Chondrocyte (in vitro differentiated cells): Measurements from ENCODE around the gene DYTN. TPM values are rescaled to one million over a fixed set of nuclear protein-coding genes. Genes with fewer than 3 reads are reported as not detected.

Experiments used
- DNase-seq: peaks from one replicate; pipeline ENCODE4 v3.0.0; 2021; ENCODE audit warnings: mixed read lengths, low spot score
- H3K27ac Mint-ChIP-seq: one replicate; pipeline ENCODE4 v1.8.0; 2021; ENCODE audit warnings: mild to moderate bottlenecking, moderate library complexity, mixed read lengths; ENCODE audit not compliant: unreplicated experiment
- H3K27me3 Mint-ChIP-seq: 2 replicates; pipeline ENCODE4 v1.8.0; 2021; ENCODE audit warnings: low read depth, mixed read lengths
- H3K36me3 Mint-ChIP-seq: 2 replicates; pipeline ENCODE4 v1.8.0; 2021; ENCODE audit warnings: low read depth, mixed read lengths
- H3K4me1 Mint-ChIP-seq: 2 replicates; pipeline ENCODE4 v1.8.0; 2021; ENCODE audit warnings: low read depth, mild to moderate bottlenecking, mixed read lengths
- H3K4me3 Mint-ChIP-seq: one replicate; pipeline ENCODE4 v1.8.0; 2021; ENCODE audit warnings: mild to moderate bottlenecking, moderate library complexity, mixed read lengths; ENCODE audit not compliant: unreplicated experiment
- H3K9me3 Mint-ChIP-seq: 2 replicates; pipeline ENCODE4 v1.8.0; 2021; ENCODE audit warnings: low read depth, mixed read lengths
- total RNA-seq: library from RNA; stranded (reverse); gene quantifications from 3 replicates; pipeline ENCODE4 v1.2.1, GENCODE V29; 2021
- TF ChIP-seq, protein P1 (sequence below): fragments of 200-600 bp; sonication (generic); IDR thresholded peaks from 2 replicates; pipeline ENCODE4 v1.5.0; 2021; ENCODE audit warnings: antibody characterized with exemption, mild to moderate bottlenecking, moderate library complexity

DYTN gene
- total RNA-seq, 1 donor from 2014 or later = not detected

- no peak for DNase-seq
- Mint-ChIP-seq H3K27me3 (no peaks in the 10 kb centered on the region), H3K4me3 (no peak overlapping the region), H3K27ac (no peak overlapping the region), H3K4me1 (peaks cover 5% of the 10 kb centered on the region), H3K36me3 (no peaks in the 10 kb centered on the region), H3K9me3 (no peaks in the 10 kb centered on the region)
- TF ChIP-seq, protein P1, sequence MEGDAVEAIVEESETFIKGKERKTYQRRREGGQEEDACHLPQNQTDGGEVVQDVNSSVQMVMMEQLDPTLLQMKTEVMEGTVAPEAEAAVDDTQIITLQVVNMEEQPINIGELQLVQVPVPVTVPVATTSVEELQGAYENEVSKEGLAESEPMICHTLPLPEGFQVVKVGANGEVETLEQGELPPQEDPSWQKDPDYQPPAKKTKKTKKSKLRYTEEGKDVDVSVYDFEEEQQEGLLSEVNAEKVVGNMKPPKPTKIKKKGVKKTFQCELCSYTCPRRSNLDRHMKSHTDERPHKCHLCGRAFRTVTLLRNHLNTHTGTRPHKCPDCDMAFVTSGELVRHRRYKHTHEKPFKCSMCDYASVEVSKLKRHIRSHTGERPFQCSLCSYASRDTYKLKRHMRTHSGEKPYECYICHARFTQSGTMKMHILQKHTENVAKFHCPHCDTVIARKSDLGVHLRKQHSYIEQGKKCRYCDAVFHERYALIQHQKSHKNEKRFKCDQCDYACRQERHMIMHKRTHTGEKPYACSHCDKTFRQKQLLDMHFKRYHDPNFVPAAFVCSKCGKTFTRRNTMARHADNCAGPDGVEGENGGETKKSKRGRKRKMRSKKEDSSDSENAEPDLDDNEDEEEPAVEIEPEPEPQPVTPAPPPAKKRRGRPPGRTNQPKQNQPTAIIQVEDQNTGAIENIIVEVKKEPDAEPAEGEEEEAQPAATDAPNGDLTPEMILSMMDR = no peak
These were observed 102.6 kb downstream of the DYTN start for GRCh38 chr2:206615417-206616089.

DNA sequence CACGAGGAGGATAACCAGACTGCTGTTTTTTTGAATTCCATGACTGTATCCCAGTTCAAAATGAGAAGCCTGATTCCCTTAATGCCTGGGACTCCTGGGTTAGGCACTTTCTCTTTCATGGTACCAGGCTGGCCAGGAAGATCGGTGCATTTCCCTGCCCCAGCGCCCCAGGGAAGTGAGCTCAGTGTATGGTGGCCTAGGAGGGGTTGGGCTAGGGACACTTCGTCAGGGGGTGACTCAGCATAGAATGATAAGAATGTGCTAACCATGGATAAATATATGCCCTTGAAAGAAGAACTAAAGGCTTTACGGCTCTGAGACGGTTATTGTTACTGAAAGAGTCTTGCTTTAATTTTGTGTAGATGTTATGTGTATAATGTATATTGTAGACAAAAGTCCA is 103.4 kb downstream of the DYTN start:
- no peaks in the 10 kb centered on the region for H3K36me3 Mint-ChIP-seq
- no peaks in the 10 kb centered on the region for H3K9me3 Mint-ChIP-seq
- H3K4me3 Mint-ChIP-seq = no peak overlapping the region
- peaks cover 5% of the 10 kb centered on the region for H3K4me1 Mint-ChIP-seq
- H3K27ac Mint-ChIP-seq = no peak overlapping the region
- TF ChIP-seq, protein P1 = no peak
- no peak for DNase-seq
- no peaks in the 10 kb centered on the region for H3K27me3 Mint-ChIP-seq

DNA sequence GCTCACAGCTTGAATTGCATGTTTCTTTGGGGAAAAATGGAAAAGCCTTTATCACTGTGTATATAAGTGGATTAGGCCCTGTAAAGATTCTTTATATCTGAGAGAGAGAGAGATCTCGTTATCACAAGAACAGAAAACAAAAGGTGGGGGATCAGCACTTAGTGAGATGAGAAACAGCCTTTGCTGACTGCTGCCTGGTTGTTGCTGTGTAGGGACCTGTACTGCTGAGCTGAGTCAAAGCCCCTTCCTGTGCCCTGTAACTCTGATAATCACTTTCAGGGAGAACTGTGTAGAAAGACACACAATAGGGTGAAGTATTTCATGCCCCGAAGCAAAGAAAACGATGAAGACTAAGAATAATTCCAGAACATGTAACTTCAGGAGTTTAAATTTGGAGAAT is 106.5 kb downstream of the DYTN start:
- Mint-ChIP-seq H3K4me1 (peaks cover 5% of the 10 kb centered on the region), H3K4me3 (no peak overlapping the region), H3K27ac (no peak overlapping the region), H3K9me3 (no peaks in the 10 kb centered on the region), H3K27me3 (no peaks in the 10 kb centered on the region), H3K36me3 (no peaks in the 10 kb centered on the region)
- TF ChIP-seq, protein P1 = no peak
- no peak for DNase-seq

GRCh38 chr2:206611191-206611590 is 107.0 kb downstream of the DYTN start:
- Mint-ChIP-seq H3K4me3 (no peak overlapping the region), H3K27ac (no peak overlapping the region), H3K36me3 (no peaks in the 10 kb centered on the region), H3K27me3 (no peaks in the 10 kb centered on the region), H3K9me3 (no peaks in the 10 kb centered on the region), H3K4me1 (peaks cover 5% of the 10 kb centered on the region)
- TF ChIP-seq, protein P1 = no peak
- no peak for DNase-seq

- Mint-ChIP-seq H3K9me3 (no peaks in the 10 kb centered on the region), H3K27ac (no peak overlapping the region), H3K4me1 (peaks cover 5% of the 10 kb centered on the region), H3K36me3 (no peaks in the 10 kb centered on the region), H3K4me3 (no peak overlapping the region), H3K27me3 (no peaks in the 10 kb centered on the region)
- TF ChIP-seq, protein P1 = no peak
- DNase-seq = no peak
These were observed 107.7 kb downstream of the DYTN start for GRCh38 chr2:206610451-206610850.
